Muscle layer of colon (tissue), 2 donors: ENCODE results near the gene ID3.
"Not testable (repeated sequence)": the region's sequence is repeated elsewhere in the genome, so short reads cannot be mapped to it uniquely, and the experiment has no call there.

Source experiments
- H3K27ac ChIP-seq: one replicate; pipeline ENCODE4 v1.7.0; 2013; ENCODE audit warnings: low read depth, mild to moderate bottlenecking, low read length, moderate library complexity
- H3K27me3 ChIP-seq, 2 donors: one replicate each; pipeline ENCODE4 v1.7.0; 2013; ENCODE audit warnings: low read length in 2 of 2, mild to moderate bottlenecking in 2 of 2; ENCODE audit not compliant: insufficient read depth in 2 of 2, control insufficient read depth in 1 of 2
- H3K36me3 ChIP-seq: one replicate; pipeline ENCODE4 v1.7.0; 2013; ENCODE audit warnings: mild to moderate bottlenecking, low read length; ENCODE audit not compliant: insufficient read depth
- H3K4me1 ChIP-seq: one replicate; pipeline ENCODE4 v1.7.0; 2013; ENCODE audit warnings: mild to moderate bottlenecking, low read length; ENCODE audit not compliant: insufficient read depth
- H3K4me3 ChIP-seq, 2 donors: one replicate each; pipeline ENCODE4 v1.7.0; 2013; ENCODE audit warnings: low read length in 2 of 2, low read depth in 1 of 2, mild to moderate bottlenecking in 1 of 2, moderate library complexity in 1 of 2
- H3K9ac ChIP-seq: one replicate; pipeline ENCODE4 v1.7.0; 2013; ENCODE audit warnings: low read length
- H3K9me3 ChIP-seq: one replicate; pipeline ENCODE4 v1.7.0; 2013; ENCODE audit warnings: mild to moderate bottlenecking, low read length
- donor health status: abdominal sarcoma.
- donor health status: Adenocarcinoma of cecum.

The ID3 gene

GRCh38 chr1:23554127-23554480 is 5.2 kb downstream of the ID3 start:
- Histone ChIP-seq H3K9me3 (no peaks in the 10 kb centered on the region), H3K36me3 (peaks cover 12% of the 10 kb centered on the region), H3K9ac (peak overlapping the region; percentile 31), H3K4me1 (peaks cover 44% of the 10 kb centered on the region), H3K4me3 (peak overlapping the region in 1 of 2 donors; percentile 17), H3K27me3 (no peaks in the 10 kb centered on the region), H3K27ac (peak overlapping the region; percentile 89)

- Histone ChIP-seq H3K36me3 (peaks cover 12% of the 10 kb centered on the region), H3K4me3 (peak overlapping the region in 1 of 2 donors; percentile 17), H3K9me3 (no peaks in the 10 kb centered on the region), H3K27ac (peak overlapping the region; percentile 89), H3K27me3 (no peaks in the 10 kb centered on the region), H3K4me1 (peaks cover 45% of the 10 kb centered on the region), H3K9ac (no peak overlapping the region)
Observed at GRCh38 chr1:23553231-23554126, 5.8 kb downstream of the ID3 start.

GRCh38 chr1:23551849-23552248 is 7.5 kb downstream of the ID3 start:
- Histone ChIP-seq H3K4me1 (peaks cover 35% of the 10 kb centered on the region), H3K27ac (no peak overlapping the region), H3K36me3 (peaks cover 4% of the 10 kb centered on the region), H3K9ac (no peak overlapping the region), H3K4me3 (no peak overlapping the region), H3K9me3 (no peaks in the 10 kb centered on the region), H3K27me3 (no peaks in the 10 kb centered on the region)

GRCh38 chr1:23548704-23549143 is 10.6 kb downstream of the ID3 start:
- Histone ChIP-seq H3K4me1 (peaks cover 16% of the 10 kb centered on the region), H3K9ac (no peak overlapping the region), H3K27me3 (no peaks in the 10 kb centered on the region), H3K27ac (no peak overlapping the region), H3K36me3 (no peaks in the 10 kb centered on the region), H3K4me3 (no peak overlapping the region), H3K9me3 (no peaks in the 10 kb centered on the region)

- Histone ChIP-seq H3K27me3 (no peaks in the 10 kb centered on the region), H3K9ac (no peak overlapping the region), H3K4me3 (no peak overlapping the region), H3K36me3 (no peaks in the 10 kb centered on the region), H3K27ac (no peak overlapping the region), H3K4me1 (peaks cover 15% of the 10 kb centered on the region), H3K9me3 (no peaks in the 10 kb centered on the region)
Observed at GRCh38 chr1:23546897-23547584, 12.3 kb downstream of the ID3 start.

- H3K27ac ChIP-seq: no peak overlapping the region
- H3K4me3 ChIP-seq: no peak overlapping the region
- peaks cover 15% of the 10 kb centered on the region for H3K4me1 ChIP-seq
- H3K9ac ChIP-seq: no peak overlapping the region
- H3K36me3 ChIP-seq: no peaks in the 10 kb centered on the region
- no peaks in the 10 kb centered on the region for H3K27me3 ChIP-seq
- H3K9me3 ChIP-seq: no peaks in the 10 kb centered on the region
Observed at GRCh38 chr1:23545851-23546250, 13.4 kb downstream of the ID3 start.

- no peak overlapping the region for H3K4me3 ChIP-seq
- no peaks in the 10 kb centered on the region for H3K27me3 ChIP-seq
- no peak overlapping the region for H3K27ac ChIP-seq
- H3K36me3 ChIP-seq: no peaks in the 10 kb centered on the region
- no peak overlapping the region for H3K9ac ChIP-seq
- H3K4me1 ChIP-seq: peaks cover 15% of the 10 kb centered on the region
- no peaks in the 10 kb centered on the region for H3K9me3 ChIP-seq
Observed at GRCh38 chr1:23544444-23545389, 14.6 kb downstream of the ID3 start.

GRCh38 chr1:23543707-23544443 is 15.4 kb downstream of the ID3 start:
- Histone ChIP-seq H3K36me3 (no peaks in the 10 kb centered on the region), H3K4me1 (peaks cover 10% of the 10 kb centered on the region), H3K4me3 (no peak overlapping the region), H3K9ac (no peak overlapping the region), H3K27me3 (no peaks in the 10 kb centered on the region), H3K9me3 (no peaks in the 10 kb centered on the region), H3K27ac (no peak overlapping the region)

GRCh38 chr1:23542940-23543339 is 16.4 kb downstream of the ID3 start:
- H3K27ac ChIP-seq, H3K27me3 ChIP-seq, H3K4me1 ChIP-seq, H3K9me3 ChIP-seq, H3K9ac ChIP-seq, H3K4me3 ChIP-seq, H3K36me3 ChIP-seq: not testable (repeated sequence)

GRCh38 chr1:23539698-23540266 is 19.5 kb downstream of the ID3 start:
- Histone ChIP-seq H3K27ac (no peak overlapping the region), H3K9ac (no peak overlapping the region), H3K4me3 (peak overlapping the region in 1 of 2 donors; percentile 32), H3K4me1 (peaks cover 1% of the 10 kb centered on the region), H3K9me3 (no peaks in the 10 kb centered on the region), H3K27me3 (no peaks in the 10 kb centered on the region), H3K36me3 (no peaks in the 10 kb centered on the region)
